NCI-H187 (cell line): ENCODE data around the gene SLC3A2.

Experiments
- DNase-seq, 2 experiments: peaks; one replicate each; lab custom pipeline; 2025; lab: John Stamatoyannopoulos, UW

The SLC3A2 gene

GRCh38 chr11:62880231-62880802 lies 379 bp upstream of the SLC3A2 start:
- no peak for DNase-seq

GRCh38 chr11:62881579-62882430 lies 1.1 kb downstream of the SLC3A2 start:
- DNase-seq, result peak; percentile 71 to 86

- no peak for DNase-seq
Measured at GRCh38 chr11:62882431-62882749, 1.7 kb downstream of the SLC3A2 start.

- no peak for DNase-seq
Measured at GRCh38 chr11:62882788-62883501, 2.2 kb downstream of the SLC3A2 start.

- DNase-seq, result no peak
Measured at GRCh38 chr11:62883673-62884072, 3.0 kb downstream of the SLC3A2 start.

- no peak for DNase-seq
Measured at GRCh38 chr11:62885137-62885750, 4.5 kb downstream of the SLC3A2 start.

- DNase-seq, result no peak
Measured at GRCh38 chr11:62888406-62888805, 7.7 kb downstream of the SLC3A2 start.

GRCh38 chr11:62889126-62889483 lies 8.4 kb downstream of the SLC3A2 start:
- DNase-seq, result no peak

- DNase-seq, result no peak
Measured at GRCh38 chr11:62889484-62890437, 9.1 kb downstream of the SLC3A2 start.

- no peak for DNase-seq
Measured at GRCh38 chr11:62892077-62892922, 11.6 kb downstream of the SLC3A2 start.

GRCh38 chr11:62895501-62895900 lies 14.8 kb downstream of the SLC3A2 start:
- no peak for DNase-seq

- DNase-seq, result no peak
Measured at GRCh38 chr11:62896049-62896448, 15.4 kb downstream of the SLC3A2 start.

- DNase-seq, result no peak
Measured at GRCh38 chr11:62897311-62897710, 16.6 kb downstream of the SLC3A2 start.

GRCh38 chr11:62898027-62898426 lies 17.3 kb downstream of the SLC3A2 start:
- no peak for DNase-seq

- DNase-seq, result no peak
Measured at GRCh38 chr11:62902932-62903331, 22.2 kb downstream of the SLC3A2 start.

GRCh38 chr11:62905296-62905695 lies 24.6 kb downstream of the SLC3A2 start:
- no peak for DNase-seq

- peak; percentile 47 to 52 for DNase-seq
Measured at GRCh38 chr11:62905927-62906531, 25.3 kb downstream of the SLC3A2 start.

GRCh38 chr11:62908468-62909072 lies 27.9 kb downstream of the SLC3A2 start:
- no peak for DNase-seq

GRCh38 chr11:62909107-62909894 lies 28.6 kb downstream of the SLC3A2 start:
- no peak for DNase-seq
